Aortic smooth muscle cell (primary cell): ENCODE results near the gene SPDYE2B. TPM values are rescaled to one million over a fixed set of nuclear protein-coding genes. Genes with fewer than 3 reads are reported as not detected.

ENCODE experiments used
- total RNA-seq: library from RNA; depleted of rRNA; stranded (reverse); fragments of >200 nt; gene quantifications from 2 replicates; pipeline ENCODE4 v1.2.3, GENCODE V29; 2014

SPDYE2B gene
- not detected in 2 replicates for total RNA-seq

GRCh38 chr7:102649924-102650323 lies at the start of gene SPDYE2B:
Gene SPDYE2B (plus strand): TSS chr7:102650319. CDS start chr7:102652349, 2,030 bp downstream.

GRCh38 chr7:102616507-102617125 lies 33.5 kb upstream of the SPDYE2B start, which contains the start of gene RASA4:
Gene RASA4 (minus strand): TSS chr7:102616756. CDS start chr7:102616689, 67 bp downstream.

GRCh38 chr7:102642691-102643090 lies 7.4 kb upstream of the SPDYE2B start, which contains the start of gene UPK3BL1:
Gene UPK3BL1 (minus strand): TSS chr7:102642791. CDS start chr7:102642741, 50 bp downstream.

GRCh38 chr7:102671166-102671955 lies 21.2 kb downstream of the SPDYE2B start, which contains the start of gene POLR2J2:
Gene POLR2J2 (minus strand): TSS chr7:102671663. CDS start chr7:102671601, 62 bp downstream.

Other genes with a start within 250 kb of the SPDYE2B start
- gene ORAI2, start 216.7 kb upstream of the SPDYE2B start, total RNA-seq, result 45.2 and 49.4 TPM in 2 replicates
- gene ALKBH4, start 185.5 kb upstream of the SPDYE2B start, total RNA-seq, result 9.0 and 9.3 TPM in 2 replicates
- 20.3 and 32.4 TPM in 2 replicates for gene LRWD1, start 185.3 kb upstream of the SPDYE2B start, total RNA-seq
- 47.3 and 49.3 TPM in 2 replicates for gene POLR2J, start 171.4 kb upstream of the SPDYE2B start, total RNA-seq
- gene RASA4B, start 132.5 kb upstream of the SPDYE2B start, total RNA-seq, result 13.3 and 19.4 TPM in 2 replicates
- 2.8 and 5.2 TPM in 2 replicates for gene UPK3BL2, start 106.6 kb upstream of the SPDYE2B start, total RNA-seq
- not detected in 2 replicates for gene SPDYE2, start 99.1 kb upstream of the SPDYE2B start, total RNA-seq
- 27.0 and 66.9 TPM in 2 replicates for gene POLR2J3, start 77.7 kb upstream of the SPDYE2B start, total RNA-seq
- gene RASA4, start 33.6 kb upstream of the SPDYE2B start, total RNA-seq, result 71.7 and 118 TPM in 2 replicates
- 11.9 and 15.9 TPM in 2 replicates for gene UPK3BL1, start 7.5 kb upstream of the SPDYE2B start, total RNA-seq
- 4.7 and 5.9 TPM in 2 replicates for gene POLR2J2, start 21.3 kb downstream of the SPDYE2B start, total RNA-seq
- gene FAM185A, start 98.7 kb downstream of the SPDYE2B start, total RNA-seq, result 8.8 and 8.9 TPM in 2 replicates